ENCODE data around the gene SYNE1.

Gene SYNE1

DNA sequence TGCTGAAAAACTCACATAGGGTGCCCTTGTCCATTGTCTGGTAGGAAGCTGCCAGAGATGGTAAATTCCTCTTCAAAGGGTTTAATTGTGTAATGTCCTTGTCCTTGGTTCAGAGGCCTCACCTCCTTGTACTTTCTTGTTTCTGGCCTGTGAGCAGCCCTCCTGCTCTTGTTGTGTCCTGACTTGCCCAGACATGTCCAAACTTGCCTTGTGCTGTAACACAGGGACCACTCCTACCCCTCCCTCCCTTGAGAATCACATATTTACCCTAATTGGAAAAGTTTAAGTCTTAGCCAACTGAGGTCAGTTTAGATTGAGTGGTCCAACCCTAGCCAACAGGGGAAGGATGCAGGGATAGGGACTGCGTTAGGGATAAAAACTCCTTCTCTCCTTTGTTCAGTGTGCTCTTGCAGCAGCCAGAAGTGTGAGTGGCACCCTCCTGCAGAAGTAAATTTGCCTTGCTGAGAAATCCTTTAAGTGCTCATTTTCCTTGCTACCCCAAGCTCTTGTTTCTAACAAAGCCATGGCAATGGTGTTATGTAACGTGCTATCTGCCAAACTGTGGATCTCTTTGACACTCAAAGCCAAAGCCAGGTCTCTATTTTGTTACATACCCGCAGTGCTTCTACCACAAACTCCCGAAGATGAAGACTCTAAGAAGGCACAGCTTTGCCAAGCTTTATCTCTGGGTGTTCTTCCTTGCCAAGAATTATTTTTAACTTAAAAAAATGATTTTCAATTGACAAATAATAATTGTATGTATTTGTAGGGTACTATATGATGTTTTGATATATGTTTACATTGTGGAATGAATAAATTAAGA, 415.1 kb downstream of the SYNE1 start:
- no peak for DNase-seq

DNA sequence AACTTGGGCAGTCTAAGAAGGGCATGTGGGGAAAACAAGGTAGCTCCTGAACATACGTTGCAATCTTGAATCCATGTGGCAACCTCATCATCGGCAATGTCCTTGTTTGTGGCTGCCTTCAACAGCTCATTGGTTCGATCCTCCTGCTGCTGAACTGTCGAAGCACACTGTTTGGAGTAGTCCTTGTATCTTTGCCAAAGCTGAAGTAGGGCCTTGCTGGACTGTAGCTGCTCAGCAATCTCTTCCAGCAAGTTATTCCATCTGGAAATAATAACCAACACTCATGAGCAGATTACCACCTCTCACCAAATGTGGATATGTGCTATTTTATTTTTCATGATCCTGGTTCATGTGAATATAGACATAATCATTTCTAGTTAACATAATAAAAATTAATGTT, 416.4 kb downstream of the SYNE1 start:
- no peak for DNase-seq

DNA sequence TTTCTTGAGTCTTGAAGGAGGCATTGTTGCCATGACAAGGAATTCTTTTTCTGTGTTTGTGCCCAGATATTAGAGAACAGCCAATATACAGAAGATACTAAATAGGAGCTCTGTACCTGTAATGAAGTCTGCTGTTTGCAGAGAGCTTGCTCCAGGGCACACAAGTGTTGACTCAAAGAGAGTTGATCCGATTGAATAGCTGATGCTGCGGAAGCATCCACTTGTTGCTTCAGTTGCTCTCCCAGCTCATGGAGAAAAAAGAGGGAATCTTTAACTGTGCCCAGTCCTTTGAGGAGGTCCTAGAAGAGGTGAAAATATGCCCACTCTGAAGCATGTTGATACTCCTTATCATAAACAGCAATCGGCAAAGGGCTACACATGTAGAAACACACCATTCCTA, 418.3 kb downstream of the SYNE1 start:
- DNase-seq = no peak

DNA sequence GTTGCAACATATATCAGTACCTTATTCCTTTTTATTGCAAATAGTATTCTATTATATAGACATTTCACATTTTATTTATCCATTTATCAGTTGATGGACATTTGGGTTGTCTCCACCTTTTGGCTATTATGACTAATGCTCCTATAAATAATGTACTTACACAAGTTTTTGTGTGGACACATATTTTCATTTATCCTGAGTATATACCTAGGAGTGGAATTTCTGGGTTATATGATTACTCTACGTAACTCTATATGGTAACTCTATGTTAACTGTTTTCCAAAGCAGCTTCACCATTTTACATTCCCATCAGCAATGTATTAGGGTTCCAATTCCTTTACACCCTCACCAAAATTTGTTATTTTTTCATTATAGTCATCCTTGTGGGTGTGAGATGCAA, 424.7 kb downstream of the SYNE1 start:
- DNase-seq = no peak

DNA sequence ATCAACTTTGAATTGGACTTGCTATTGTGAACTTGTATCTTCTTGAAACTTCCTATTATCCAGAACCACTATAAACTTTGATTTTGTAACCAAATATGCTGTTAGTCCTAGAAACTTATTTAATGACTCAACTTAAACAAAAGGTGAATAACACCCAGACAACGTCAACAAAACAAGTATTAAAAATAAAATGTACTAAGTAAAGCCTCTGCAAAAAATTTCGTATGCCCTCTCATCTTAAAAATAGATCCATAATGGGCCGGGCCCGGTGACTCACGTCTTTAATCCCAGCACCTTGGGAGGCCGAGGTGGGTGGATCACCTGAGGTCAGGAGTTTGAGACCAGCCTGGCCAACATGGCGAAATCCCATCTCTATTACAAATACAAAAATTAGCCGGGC, 428.0 kb downstream of the SYNE1 start:
- DNase-seq = no peak

DNA sequence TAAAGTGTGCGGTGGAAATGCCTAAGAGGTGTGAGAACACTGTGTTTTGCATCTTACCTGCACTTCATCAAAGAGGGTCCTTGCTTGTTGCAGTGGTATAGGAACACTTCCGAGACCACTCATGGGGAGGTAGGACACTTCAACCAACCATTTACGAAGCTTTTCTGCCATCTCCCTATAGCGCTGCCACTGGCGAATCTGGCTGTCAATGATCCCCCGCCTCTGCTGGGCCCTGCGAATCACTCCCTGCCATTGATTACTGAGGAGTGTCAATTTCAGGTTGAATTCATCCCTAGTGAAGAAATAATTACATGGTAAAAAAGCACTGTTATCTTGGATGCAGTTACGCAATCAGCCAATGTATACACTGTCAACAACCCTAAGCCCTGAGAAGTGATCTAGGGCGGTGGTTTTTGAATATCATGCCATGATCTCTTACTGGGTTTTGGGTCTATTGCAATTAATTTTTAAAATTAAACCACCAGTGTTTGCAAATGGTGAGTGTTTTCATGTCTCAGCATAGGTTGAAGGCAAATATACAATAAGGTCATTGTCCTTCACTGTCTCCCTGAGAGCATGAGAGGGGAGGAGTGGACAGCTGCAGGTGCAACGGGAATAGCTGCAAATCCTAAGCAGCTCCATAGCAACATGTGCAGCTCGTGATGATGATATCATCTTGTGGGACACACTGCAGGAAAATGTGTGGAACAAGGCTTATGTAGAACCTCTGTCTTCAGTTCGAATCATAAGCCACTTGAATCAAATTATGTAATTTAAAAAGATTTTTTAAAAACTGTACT, 429.0 kb downstream of the SYNE1 start:
- no peak for DNase-seq

DNA sequence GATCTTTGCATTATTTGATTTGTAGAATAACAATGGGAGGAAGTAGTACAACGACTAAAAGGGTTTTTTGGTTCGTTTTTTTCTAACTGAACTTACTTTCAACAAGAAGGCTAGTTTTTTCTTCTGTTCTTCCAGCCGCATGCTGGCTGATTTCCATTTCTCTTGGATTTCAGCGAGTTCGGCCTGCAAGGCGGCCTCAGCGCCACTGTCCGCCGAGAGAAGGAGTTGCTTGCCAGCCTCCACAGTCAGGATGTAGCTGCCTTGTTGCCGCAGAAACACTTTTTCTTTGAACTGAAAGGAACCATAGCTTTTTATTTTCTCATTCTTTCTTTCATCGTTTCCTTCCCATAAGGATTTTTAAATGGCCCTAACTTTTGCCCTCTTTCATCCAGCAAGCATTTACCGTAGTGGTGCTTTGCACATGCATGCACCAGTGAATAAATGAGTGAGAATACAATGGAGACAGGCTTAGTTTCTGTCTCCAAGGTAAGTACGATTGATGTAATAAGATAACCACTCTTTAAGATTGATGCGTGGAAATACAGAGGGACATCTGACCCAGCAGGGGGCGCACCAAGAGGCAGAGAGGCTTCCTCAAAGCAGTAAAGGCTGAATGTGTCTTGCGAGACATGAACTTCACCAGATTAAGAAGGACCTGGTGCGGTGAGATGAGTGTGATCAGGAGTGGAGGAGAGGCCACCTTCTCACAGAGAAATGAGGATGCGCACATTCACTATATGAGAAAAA, 430.9 kb downstream of the SYNE1 start:
- peak; percentile 74 for DNase-seq

DNA sequence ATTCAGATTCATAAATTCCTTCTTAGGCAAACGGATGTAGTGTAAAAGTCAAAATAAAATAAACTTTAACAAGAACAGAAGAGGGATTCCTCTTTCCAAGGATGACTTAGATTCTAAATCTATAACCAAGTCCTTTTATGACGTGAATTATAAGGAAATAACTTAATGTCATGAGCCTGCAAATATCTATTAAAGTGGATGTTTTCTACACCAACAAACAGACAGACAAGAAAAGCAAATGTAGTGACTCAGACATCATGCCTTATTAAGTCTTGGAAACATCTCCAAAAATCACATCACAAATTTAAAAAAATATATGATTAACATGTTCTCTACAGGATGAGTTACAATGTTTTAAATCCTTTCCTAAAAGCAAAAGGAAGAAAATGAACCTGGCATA, 432.6 kb downstream of the SYNE1 start:
- no peak for DNase-seq

DNA sequence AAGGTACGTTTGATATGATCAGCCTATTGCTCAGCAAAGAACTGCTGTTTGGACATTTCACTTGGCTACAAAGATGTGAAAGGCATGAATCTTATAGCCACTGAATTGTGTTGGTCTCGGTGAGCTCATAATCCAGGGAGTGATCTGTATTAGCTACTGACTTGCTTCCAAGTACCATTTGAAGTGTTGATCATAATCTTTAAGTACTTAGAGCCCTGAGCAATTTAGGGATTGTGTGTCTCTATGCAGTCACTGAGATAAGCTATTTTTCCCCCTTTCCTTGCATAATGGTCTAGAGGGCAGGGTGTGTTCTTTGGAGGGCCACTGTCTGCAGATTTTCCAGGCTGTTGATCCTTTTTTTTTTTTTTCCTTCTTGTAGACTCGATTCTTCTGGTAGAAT, 436.0 kb downstream of the SYNE1 start:
- no peak for DNase-seq

DNA sequence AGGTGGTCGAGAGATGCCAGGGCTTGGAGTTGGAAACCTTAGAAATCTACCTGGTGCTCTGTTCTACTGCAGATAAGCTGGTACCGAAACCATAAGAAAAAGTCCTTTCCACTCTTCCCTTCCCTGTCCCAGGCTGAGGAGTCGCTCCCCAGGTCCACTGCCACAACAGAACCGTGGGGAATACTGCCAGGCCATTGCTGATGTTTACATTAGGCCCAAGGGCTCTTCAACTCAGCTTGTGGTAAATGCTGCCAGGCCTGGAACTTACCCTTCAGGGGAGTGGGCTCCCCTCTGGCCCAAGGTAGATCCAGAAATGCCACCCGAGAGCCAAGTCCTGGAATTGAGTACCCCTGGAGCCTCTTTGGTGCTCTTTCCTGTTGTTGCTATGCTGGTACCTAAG, 441.3 kb downstream of the SYNE1 start:
- no peak for DNase-seq

DNA sequence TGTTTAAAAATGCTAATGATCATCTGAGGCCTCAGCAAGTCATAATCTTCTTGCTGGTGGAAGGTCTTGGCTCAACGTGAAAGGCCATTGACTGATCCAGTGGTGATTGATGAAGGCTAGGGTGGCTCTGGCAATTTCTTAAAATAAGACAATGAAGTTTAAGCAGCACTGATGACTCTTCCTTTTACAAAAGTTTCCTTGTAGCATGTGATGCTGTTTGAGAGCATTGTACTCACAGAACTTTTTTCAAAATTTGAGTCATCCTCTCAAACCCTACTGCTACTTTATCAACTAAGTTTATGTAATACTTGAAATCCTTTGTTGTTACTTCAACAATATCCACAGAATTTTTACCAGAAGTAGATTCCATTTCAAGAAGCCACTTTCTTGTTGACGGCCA, 447.4 kb downstream of the SYNE1 start:
- DNase-seq = no peak

DNA sequence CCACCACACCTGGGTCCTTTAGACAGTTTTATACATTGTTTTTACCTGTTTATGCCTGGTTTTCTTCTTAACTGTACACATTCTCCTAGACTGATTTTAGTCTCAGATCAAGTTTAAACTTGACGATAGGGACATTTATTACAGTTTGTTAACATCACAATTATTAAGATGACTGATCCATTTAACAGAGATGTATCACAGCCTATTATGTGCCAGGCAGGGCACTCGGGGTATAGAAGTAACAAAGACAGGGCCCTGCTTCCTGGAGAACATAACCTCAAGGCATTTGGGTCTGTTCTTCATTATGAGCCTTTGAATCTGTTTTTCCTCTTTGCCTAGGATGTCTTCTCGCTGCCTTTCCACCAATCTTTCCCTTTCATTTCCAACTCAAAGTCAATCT, 449.2 kb downstream of the SYNE1 start:
- DNase-seq = no peak

DNA sequence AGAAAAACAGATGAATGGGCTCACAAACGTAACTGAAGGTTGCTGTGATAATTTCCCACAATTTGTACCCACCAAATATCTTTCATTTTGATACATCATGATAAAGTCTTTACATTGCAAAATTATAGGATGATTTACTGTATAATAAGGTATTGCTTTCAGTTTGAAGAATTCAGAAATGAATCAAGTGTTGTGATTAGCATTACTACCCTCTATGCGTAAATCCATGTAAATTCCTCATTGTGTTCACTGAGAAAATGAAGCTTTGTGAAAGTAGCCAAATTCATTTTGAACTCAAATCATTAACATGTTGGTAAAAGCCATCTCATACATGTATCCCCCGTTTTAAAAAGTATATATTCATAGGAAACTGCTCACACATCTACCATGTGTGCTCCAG, 450.3 kb downstream of the SYNE1 start:
- no peak for DNase-seq

DNA sequence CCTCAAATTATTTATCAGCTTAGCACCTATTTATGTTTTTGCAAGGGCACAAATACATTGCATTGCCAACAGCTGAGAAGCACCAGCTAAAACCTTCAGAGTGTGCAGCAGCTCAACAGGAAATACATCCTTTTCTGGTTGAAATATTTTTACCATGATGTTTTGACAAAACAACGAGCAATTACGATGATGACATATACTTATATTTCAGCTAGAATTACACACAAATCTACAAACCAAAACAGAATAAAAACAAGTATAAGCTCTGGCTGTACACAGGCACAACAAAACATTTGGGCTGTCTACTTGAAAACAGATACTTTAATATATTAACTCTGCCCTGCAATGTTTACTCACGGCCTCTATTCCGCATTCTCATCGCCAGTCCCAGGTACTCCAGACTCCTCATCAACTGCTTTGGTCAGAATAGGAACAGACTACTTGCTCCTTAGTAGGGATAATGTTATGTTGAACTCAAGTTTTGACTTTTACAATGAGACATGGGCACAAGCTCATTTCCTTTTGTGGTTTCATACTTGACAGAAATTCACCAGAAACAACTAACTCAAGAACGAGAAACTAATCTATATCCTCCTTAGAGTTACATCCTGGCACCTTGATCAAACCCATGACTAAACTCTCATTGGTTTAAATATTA, 452.1 kb downstream of the SYNE1 start:
- no peak for DNase-seq

DNA sequence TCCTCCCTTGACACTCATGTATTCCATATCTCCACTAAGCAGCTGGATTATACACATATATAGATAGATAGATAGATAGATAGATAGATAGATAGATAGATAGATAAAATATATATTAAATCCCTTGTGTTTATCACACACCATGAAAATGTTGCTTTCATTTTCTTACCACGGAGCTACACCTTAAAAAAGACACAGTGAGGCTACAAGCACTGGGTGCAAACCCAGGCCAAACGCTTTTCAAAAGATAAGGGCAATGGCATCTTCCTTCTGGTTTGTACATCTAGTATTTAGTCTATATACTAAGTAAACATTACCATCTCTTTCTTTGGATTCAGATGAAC, 452.6 kb downstream of the SYNE1 start:
- DNase-seq = no peak

DNA sequence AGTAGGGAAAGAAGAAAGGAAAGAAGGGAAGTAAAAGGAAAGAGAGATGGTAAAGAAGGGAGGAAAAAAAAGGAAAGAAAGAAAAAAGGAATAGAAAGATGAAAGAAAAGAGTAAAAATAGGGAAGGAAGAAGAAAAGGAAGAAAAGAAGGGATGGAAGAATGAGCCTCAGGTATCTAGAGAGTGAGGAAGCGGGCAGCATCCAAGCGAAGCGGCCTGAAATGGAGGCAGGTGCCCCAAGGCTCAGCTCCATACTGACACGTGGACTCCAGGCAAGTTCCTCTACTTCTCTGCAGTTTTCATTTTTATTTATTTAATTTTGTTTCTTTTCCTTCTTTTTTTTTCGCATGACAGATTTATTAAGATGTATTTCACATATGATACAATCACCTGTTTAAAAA, 456.6 kb downstream of the SYNE1 start:
- no peak for DNase-seq

DNA sequence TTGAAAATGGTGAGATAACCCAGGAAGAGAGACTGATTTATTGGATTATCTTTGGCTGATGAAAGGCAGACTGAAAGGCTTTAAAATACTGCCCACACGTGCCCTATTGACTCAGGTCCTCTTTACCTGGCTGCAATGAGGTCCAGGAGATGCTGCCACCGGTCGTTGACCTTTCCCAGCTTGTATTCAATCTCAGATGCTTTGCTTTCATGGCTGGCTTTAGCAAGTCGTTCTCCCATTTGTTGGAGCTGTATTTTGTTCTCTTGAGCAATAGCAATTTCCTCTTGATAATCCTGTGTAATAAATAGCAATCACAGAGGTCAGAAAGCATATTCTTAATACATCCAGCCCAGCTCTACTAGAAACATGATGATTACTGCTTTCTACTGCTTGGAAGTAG, 460.9 kb downstream of the SYNE1 start:
- DNase-seq = no peak

DNA sequence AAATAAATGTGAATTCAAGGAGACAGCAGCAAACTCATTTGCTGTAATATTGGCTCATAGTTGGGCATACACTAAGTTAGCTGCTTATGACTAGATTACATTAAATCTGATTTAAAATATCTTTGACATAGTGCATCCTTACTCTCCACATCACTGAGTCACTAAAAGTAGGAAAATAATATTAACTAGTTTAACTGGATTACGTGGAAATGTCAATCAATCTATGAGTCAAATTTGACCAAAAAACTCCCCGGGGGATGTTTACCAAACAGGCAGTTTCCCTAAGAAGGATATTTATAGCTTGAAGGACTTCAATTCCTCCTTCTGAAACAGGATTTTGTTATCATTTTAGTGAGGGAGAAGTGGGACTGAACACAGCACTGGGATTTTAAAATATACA, 463.2 kb downstream of the SYNE1 start:
- no peak for DNase-seq

DNA sequence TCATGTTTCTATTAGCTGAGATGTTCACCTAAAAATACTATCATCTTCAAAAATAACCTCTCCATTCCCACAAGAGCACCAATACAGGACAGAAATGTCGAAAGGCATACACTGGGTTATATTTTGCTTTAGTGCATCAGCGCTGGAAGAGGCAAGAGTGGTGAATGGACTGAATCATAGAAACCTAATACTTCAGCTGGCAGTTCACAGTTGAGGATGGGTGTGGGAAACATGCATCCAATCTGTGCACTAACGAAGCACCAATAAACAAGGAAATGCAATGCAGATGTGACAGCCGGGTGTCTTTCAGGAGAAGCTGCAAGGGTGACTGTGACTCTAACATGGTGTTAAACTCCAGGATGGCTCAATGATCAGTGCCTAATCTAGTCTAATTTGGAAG, 463.8 kb downstream of the SYNE1 start:
- DNase-seq = no peak

DNA sequence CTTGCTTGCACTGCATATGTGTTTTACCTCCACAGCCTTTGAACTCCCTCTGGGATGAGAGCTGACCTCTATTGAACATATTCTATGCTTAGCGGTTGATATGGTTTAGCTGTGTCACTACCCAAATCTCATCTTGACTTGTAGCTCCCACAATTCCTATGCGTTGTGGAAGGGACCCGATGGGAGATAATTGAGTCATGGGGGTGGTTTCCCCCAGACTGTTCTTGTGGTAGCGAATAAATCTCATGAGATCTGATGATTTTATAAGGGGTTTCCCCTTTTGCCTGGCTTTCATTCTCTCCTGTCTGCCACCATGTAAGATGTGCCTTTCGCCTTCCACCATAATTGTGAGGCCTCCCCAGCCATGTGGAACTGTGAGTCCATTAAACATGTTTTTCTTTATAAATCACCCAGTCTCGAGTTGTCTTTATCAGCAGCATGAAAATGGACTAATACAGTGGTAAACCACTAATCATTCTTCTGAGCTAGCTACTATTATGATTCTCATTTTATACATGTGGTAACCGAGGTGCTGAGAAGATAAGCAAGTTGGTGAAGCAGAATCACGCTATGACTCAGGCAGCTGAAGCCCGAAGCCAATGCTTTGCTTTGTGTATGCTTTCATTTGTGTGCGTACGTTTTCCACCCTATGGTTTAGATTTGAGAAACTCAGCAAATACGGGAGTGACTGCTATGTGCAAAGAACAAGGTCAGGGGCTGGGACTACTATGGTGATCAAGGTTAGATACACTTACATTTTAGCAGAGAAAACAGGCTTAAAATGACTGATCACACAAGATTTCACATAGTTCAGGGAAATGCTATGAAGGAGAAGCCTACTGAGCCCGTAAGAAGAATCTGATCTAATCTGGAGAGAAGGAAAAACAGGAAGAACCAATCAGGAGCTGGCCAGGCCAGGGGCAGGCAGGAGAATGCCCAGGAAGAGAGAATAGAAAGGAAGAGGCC, 466.2 kb downstream of the SYNE1 start:
- DNase-seq = peak; percentile 64

DNA sequence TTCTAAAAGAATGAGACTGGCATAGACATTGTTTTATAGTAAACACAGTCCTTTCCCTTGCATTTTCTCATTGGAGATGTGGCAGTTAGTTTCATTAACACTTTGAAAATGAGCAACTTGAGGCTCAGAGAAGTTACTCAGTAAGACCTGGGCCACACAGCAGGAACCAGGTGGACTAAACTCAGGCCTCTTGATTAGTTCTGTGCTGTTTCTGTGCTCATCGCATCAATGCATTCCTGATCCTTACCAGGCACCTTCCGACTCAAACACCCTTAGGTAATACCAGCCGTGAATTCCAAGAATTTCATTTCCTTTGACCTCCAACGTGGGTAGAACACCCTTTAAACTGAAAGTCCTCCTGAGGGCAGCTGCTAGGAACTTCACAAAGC, 466.9 kb downstream of the SYNE1 start:
- no peak for DNase-seq

Measured in stimulated activated CD8-positive, alpha-beta memory T cell treated with anti-CD3 and anti-CD28 coated beads, Interleukin-4, amount 100 ng/mL, for 48 hours (primary cell).